Heart left ventricle (tissue), 13 donors: Measurements from ENCODE around the gene CHORDC1.

Source experiments
- POLR2A ChIP-seq, 2 donors: fragments of 450-650 bp; IDR thresholded peaks; one replicate each; pipeline ENCODE4 v1.6.1; 2017; ENCODE audit warnings: antibody characterized with exemption in 2 of 2, mild to moderate bottlenecking in 2 of 2, moderate library complexity in 2 of 2
- TF ChIP-seq, protein P1 (sequence below), 12 donors: fragments of 200-600 bp; sonication (generic) in 4 of 12; IDR thresholded peaks; one replicate each; pipeline versions ENCODE4 v1.5.0 to v1.8.0; 2018 to 2022; ENCODE audit warnings: antibody characterized with exemption in 12 of 12, mild to moderate bottlenecking in 5 of 12
- donor health status: ischemic (EF 13 %, LVEDD 7.1; RV severe dilation, severe dysfunction).
- donor health status: DM: no; HTN: yes; CAD: no.
- donor health status: DM: no; HTN: no; CAD: no.
- donor health status: ischemic (EF 25% LVEDD 6.9; RV normal size, moderate dysfunction).
- donor health status: ischemic (EF 25% LVEDD 5.7; RV mildly dilated, moderate dysfunction).
- donor health status: ischemic (EF 35%, LVEDD 5.7; RV mildly dilated, moderate dysfunction).
- donor health status: nonischemic (EF 11% LVEDD 7.7; RV severe dilation, severe dysfunction).
- donor health status: DM: yes; HTN: yes; CAD: no.
- donor health status: PGD.
- donor health status: ischemic (EF 29% LVEDD 5.4; RV normal size, mild dysfunction).
- donor health status: nonischemic (EF 23%, LVEDD 6.1; RV moderate dilation, normal function).

DNA sequence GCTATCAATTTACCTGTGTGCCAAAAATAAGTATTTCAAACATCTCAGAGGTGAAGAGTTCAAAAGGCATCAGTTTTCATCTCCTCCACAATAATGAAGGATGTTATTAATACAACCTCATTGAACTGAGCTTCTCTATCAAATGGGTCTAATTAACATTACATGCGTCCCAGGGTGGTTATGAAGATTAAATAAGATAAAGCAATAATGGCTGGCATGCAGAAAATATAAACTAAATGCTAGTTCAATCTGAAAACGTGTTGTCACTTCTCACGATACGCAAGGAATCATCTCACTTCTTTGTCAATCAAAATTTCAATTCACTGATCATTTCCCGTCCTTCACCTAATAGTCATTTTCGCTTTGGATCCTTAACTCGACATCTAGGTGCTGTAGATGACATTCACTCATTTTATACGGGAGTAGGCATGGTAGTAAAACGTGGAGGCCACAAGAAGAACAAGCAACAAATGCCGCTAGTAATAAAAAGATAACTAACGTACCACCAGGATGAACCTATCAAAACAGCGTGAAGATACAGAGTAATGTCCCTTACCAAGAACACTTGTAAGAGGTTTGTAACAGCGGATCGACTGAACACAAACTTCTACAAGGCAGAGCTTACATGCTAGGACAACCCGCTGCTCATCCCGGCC, 918 bp downstream of the CHORDC1 start:
- no peak for TF ChIP-seq POLR2A (IDR thresholded peaks at IDR 0.05)
- TF ChIP-seq, protein P1, sequence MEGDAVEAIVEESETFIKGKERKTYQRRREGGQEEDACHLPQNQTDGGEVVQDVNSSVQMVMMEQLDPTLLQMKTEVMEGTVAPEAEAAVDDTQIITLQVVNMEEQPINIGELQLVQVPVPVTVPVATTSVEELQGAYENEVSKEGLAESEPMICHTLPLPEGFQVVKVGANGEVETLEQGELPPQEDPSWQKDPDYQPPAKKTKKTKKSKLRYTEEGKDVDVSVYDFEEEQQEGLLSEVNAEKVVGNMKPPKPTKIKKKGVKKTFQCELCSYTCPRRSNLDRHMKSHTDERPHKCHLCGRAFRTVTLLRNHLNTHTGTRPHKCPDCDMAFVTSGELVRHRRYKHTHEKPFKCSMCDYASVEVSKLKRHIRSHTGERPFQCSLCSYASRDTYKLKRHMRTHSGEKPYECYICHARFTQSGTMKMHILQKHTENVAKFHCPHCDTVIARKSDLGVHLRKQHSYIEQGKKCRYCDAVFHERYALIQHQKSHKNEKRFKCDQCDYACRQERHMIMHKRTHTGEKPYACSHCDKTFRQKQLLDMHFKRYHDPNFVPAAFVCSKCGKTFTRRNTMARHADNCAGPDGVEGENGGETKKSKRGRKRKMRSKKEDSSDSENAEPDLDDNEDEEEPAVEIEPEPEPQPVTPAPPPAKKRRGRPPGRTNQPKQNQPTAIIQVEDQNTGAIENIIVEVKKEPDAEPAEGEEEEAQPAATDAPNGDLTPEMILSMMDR (IDR thresholded peaks at IDR 0.05), result no peak
